ENCODE results near the gene BICRAL.

The BICRAL gene

GRCh38 chr6:42818878-42819277, 37.0 kb downstream of the BICRAL start:
- DNase-seq (ENCODE audit: extremely low read depth, insufficient read length): no peak
- H3K36me3 ChIP-seq (ENCODE audit: control insufficient read depth, insufficient read depth, low read length): peaks cover 2% of the 10 kb centered on the region; the same call in 1 of the 2 replicates
- no peak for TF ChIP-seq CTCF (IDR thresholded peaks at IDR 0.05; ENCODE audit: insufficient read depth, low read length, poor library complexity, severe bottlenecking)
- no peak overlapping the region for H3K4me3 ChIP-seq (replicated peaks; ENCODE audit: low read depth, low read length)
- no peaks in the 10 kb centered on the region for H3K27me3 ChIP-seq (replicated peaks; ENCODE audit: control insufficient read depth, insufficient read depth, low read length)

- H3K36me3 ChIP-seq (ENCODE audit: control insufficient read depth, insufficient read depth, low read length): peaks cover 2% of the 10 kb centered on the region; the same call in 1 of the 2 replicates
- H3K4me3 ChIP-seq (replicated peaks; ENCODE audit: low read depth, low read length): no peak overlapping the region
- TF ChIP-seq CTCF (IDR thresholded peaks at IDR 0.05; ENCODE audit: insufficient read depth, low read length, poor library complexity, severe bottlenecking): no peak
- DNase-seq (ENCODE audit: extremely low read depth, insufficient read length): no peak
- no peaks in the 10 kb centered on the region for H3K27me3 ChIP-seq (replicated peaks; ENCODE audit: control insufficient read depth, insufficient read depth, low read length)
Measured at GRCh38 chr6:42819803-42820511, 38.1 kb downstream of the BICRAL start.

GRCh38 chr6:42820512-42821340, 38.9 kb downstream of the BICRAL start:
- H3K27me3 ChIP-seq (replicated peaks; ENCODE audit: control insufficient read depth, insufficient read depth, low read length): no peaks in the 10 kb centered on the region
- peaks cover 2% of the 10 kb centered on the region; the same call in 1 of the 2 replicates for H3K36me3 ChIP-seq (ENCODE audit: control insufficient read depth, insufficient read depth, low read length)
- DNase-seq (ENCODE audit: extremely low read depth, insufficient read length): no peak
- H3K4me3 ChIP-seq (replicated peaks; ENCODE audit: low read depth, low read length): no peak overlapping the region
- no peak for TF ChIP-seq CTCF (IDR thresholded peaks at IDR 0.05; ENCODE audit: insufficient read depth, low read length, poor library complexity, severe bottlenecking)

DNA sequence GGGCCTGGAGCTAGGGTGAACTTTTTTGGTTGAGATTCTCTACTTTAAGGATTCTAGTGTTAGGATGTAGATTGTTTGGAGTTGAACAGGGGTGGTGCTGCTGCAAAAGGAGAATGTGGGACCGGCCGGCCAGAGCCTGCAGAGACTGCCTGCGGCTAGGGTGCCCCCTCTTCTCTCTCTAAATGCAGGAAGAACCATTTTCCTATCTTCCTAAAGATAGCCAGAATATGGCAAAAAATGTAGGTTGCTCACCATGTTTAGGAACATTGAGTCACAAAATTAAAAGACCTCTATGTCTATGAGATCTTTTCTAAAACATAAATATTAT, 39.5 kb downstream of the BICRAL start:
- Histone ChIP-seq H3K4me3 (replicated peaks; ENCODE audit: low read depth, low read length) (no peak overlapping the region), H3K27me3 (replicated peaks; ENCODE audit: control insufficient read depth, insufficient read depth, low read length) (no peaks in the 10 kb centered on the region), H3K36me3 (ENCODE audit: control insufficient read depth, insufficient read depth, low read length) (peaks cover 2% of the 10 kb centered on the region; the same call in 1 of the 2 replicates)
- no peak for TF ChIP-seq CTCF (IDR thresholded peaks at IDR 0.05; ENCODE audit: insufficient read depth, low read length, poor library complexity, severe bottlenecking)
- no peak for DNase-seq (ENCODE audit: extremely low read depth, insufficient read length)

DNA sequence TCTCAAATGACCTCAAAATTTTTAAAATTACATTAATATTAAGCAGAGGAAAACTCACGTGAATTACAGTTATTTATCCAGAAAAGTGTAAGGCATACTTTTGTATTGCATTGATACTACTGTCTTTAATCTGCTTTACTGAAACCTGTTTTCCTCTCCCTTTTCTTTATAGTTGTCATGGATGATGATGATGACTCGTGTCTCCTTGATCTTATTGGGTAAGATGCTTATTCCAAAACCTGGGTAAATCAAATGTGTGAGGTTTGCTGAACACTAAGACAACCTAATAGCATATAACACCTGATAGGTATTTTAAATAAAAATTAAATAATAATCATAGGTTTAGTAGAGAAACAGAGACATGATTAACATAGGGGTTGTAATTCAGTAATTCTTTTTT, 40.0 kb downstream of the BICRAL start:
- no peak for TF ChIP-seq CTCF (IDR thresholded peaks at IDR 0.05; ENCODE audit: insufficient read depth, low read length, poor library complexity, severe bottlenecking)
- peaks cover 3% of the 10 kb centered on the region for H3K36me3 ChIP-seq (ENCODE audit: control insufficient read depth, insufficient read depth, low read length)
- H3K4me3 ChIP-seq (replicated peaks; ENCODE audit: low read depth, low read length): no peak overlapping the region
- DNase-seq (ENCODE audit: extremely low read depth, insufficient read length): no peak
- H3K27me3 ChIP-seq (replicated peaks; ENCODE audit: control insufficient read depth, insufficient read depth, low read length): no peaks in the 10 kb centered on the region
